GM12873 (cell line): ENCODE data around the gene ADCY1.

Experiments
- TF ChIP-seq, protein P1 (sequence below): IDR thresholded peaks from 2 replicates; pipeline ENCODE4 v1.5.1; 2012; ENCODE audit warnings: low read depth, mild to moderate bottlenecking, moderate library complexity, low read length, control low read depth; ENCODE audit not compliant: insufficient read depth; ENCODE audit errors: missing control alignments

ADCY1 gene

DNA sequence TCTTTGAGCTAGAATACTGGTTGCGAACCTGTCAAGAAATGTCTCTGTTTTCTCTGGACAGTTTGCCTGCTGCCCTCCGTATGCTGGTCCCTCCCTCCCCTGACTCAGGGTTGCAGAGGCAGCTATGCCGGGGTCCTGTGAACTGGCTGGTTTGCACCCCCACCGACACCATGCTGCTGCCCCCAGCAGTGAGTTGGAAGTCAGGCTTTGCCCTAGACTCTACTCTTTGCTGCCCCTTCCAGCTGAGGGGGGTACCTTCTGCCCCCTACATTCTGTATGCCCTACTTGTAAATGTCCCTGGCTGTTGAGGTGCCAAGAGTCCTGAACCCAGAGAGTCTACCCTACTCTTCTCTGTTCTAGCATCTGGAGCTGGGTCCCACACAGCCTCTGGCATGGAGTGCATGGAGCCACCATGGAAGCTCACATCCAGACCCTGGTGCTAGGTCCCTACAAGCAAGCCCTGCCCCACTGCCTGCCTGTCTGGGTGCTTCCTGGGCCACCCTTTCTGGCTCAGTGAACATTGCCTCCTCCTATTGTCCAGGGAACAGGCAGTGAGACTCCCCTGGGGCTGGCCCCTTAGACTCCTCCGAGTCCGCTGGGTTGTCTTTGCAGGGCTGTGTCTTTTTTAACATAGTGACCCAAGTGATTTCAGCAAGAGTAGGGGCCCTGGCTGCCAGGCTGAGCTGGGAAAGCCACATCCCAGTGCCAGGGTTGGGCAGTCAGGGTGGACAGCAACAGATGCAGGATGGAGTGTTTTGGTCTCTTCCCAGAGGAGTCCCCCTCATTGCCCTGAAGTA lies 138.9 kb downstream of the ADCY1 start:
- TF ChIP-seq, protein P1, sequence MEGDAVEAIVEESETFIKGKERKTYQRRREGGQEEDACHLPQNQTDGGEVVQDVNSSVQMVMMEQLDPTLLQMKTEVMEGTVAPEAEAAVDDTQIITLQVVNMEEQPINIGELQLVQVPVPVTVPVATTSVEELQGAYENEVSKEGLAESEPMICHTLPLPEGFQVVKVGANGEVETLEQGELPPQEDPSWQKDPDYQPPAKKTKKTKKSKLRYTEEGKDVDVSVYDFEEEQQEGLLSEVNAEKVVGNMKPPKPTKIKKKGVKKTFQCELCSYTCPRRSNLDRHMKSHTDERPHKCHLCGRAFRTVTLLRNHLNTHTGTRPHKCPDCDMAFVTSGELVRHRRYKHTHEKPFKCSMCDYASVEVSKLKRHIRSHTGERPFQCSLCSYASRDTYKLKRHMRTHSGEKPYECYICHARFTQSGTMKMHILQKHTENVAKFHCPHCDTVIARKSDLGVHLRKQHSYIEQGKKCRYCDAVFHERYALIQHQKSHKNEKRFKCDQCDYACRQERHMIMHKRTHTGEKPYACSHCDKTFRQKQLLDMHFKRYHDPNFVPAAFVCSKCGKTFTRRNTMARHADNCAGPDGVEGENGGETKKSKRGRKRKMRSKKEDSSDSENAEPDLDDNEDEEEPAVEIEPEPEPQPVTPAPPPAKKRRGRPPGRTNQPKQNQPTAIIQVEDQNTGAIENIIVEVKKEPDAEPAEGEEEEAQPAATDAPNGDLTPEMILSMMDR, result no peak

DNA sequence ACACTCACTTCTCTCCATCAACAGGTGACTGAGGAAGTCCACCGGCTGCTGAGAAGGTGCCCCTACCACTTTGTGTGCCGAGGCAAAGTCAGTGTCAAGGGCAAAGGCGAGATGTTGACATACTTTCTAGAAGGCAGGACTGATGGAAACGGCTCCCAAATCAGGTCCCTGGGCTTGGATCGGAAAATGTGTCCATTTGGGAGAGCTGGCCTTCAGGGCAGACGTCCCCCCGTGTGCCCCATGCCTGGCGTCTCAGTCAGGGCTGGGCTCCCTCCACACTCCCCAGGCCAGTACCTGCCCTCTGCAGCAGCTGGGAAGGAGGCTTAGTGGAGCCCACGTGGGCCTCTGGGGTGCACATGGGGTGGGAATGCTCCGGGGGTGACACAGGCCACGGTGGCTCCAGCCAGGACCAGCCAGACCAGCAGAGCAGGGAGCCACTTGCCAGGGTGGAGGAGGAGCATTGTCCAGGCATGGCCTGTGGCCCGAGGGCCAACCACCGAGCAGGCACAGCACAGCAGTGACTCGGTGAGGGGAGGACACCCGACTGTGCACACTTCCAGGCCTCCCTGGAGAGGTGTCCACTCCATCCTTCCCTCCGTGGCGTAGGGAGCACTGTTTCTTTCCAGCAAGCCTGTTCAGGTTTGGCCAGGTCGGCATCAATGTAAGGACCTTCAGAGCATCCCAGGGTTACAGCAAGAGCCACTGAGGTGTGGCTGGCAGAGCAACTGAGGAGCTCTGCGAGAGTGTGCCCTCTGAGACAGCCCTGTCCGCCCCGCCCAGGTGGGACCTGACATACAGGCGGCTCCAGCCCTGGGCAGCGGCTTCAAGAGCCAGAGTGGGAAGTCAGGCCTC lies 139.7 kb downstream of the ADCY1 start:
- TF ChIP-seq, protein P1, result no peak

DNA sequence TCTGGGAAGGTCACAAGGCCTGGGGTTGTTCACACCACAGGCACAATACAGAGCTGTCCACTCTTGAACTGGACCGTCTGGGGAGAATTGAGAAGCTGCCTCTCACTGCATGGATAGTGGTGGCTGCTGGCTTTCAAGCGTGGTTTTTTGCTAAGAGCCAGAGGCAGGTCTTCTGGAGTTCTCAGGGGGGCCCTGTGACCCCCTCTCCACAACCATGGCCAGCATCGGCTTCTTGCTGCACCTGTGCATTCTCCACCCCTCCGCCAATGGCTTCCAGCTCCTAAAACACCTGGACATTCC lies 140.3 kb downstream of the ADCY1 start:
- TF ChIP-seq, protein P1, result no peak

DNA sequence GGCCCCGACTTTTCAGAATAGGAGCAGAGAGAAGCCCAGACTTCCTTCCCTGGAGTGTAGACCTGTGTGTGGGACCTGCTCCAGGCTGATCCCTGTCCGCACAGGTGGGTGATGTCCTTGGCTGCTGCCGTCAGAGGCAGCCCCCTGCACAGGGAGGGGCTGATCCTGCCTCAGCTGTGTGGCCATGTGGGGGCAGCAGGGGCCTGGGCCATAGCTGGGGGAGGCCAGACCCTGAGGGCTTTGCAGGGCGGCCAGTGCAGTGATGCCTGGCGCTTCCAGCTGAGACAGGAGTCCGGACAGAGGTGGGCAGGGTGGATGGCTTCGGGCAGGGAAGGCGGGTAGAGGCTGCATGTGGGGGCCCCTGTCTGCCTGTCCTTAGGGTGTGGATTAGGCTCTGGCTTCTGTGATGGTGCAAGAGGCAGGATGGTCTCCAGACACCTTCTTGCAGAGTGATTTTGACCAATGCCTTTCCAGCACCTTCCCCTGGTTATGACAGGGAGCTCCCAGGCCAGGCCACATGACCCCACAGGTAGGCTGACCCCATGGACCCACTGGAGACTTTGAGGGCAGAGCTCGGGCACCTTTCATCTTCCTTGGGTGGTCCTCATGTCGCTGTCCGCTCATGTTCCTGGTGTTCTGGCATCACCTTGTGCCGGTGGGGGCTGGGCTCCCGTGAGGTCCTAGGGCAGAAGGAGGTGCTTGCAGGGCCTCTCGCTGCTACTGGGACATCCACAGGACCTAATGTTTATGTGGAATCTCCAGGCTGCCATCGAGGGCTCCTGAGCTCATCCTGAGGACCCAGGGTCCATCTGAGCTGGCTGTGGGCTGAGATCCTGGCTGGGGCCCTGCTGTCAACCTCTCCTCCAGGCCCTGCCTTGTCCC lies 141.5 kb downstream of the ADCY1 start:
- TF ChIP-seq, protein P1, result no peak

DNA sequence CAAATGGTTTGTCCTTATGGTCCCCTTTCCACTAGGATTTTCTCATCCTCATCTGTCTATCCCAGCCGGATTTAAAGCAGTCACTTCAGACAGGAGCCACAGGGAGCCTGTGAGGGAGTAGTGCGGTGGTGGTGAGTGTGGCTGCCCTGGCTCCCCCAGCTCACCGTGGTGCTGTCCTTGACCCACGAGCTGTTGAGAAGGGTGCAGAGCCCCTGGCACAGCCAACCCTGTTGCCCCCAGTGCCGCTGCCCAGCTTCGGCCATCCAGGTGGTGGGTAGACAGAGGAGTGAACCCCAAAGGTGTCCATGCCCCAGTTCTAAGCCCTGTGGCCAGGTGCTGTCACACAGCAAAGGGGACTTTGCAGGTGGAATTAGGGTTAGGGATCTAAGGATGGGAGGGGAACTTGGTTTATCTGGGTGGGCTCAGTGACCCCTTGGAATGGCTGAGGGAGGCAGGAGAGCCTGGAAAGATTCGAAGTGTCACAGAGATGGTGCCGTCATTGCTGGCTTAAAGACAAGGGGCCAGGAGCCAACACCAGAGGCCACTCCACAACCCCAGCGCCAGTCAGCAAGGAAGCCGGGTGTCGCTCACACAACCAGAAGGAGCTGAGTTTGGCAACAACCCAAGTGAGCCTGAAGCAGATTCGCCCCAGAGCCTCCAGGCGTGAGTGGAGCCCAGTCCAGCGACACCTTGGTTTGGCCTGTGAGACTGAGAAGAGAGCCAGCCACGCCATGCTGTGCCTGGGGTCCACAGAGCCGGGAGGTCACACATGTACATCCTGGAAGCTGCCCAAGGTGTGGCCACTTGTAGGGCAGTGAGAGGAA lies 142.4 kb downstream of the ADCY1 start:
- TF ChIP-seq, protein P1, result no peak

DNA sequence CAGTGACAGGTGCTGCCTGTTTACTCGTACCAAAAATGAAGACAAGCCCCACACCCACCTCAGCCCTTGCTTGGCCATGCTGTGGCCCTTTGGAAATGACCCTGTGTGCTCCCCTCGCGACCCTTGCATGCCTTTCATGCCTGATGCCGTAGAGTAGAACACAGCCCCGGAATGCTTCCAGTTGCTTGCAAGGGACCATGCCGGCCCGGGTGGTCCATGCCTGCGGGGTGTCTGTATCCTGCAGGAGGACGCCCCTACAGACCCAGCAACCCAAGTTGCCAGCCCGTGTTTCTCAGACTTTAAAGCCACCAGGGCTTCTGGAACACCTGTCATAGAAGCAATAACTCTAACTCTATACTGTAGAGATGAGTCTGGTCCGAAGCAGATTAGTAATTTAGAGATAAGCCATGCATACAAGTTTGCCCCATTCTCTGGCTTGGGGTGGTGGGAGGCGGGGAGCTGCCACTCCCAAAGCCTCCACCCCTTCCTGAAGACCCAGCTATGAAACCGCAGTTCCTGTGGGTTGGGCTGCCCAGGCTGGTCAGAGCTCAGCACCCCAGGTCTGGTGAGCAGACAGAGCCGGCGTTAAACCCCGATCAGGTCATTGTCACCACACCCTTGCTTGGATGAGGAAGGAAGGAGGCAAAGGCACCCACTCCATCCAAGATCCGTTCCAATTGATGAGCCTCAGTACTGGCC lies 143.5 kb downstream of the ADCY1 start:
- TF ChIP-seq, protein P1, result no peak
